Stimulated activated effector memory CD8-positive, alpha-beta T cell treated with anti-CD3 and anti-CD28 coated beads, Interleukin-12 subunit alpha, Interleukin-12 subunit beta, amount 100 ng/mL, for 72 hours (primary cell): ENCODE measurements around the gene NLGN1.

ENCODE experiments used
- ATAC-seq: fragments of 150-1000 bp; cut with Tn5 transposase; 2 replicates; pipeline ENCODE4 v1.10.0; 2021
- DNase-seq, 2 donors: peaks; one replicate each; pipeline ENCODE4 v3.0.0; 2021 to 2022; ENCODE audit warnings: low spot score in 2 of 2
- H3K27ac Mint-ChIP-seq: one replicate; pipeline ENCODE4 v1.8.0; 2022; ENCODE audit warnings: mild to moderate bottlenecking, mixed read lengths
- H3K36me3 Mint-ChIP-seq: one replicate; pipeline ENCODE4 v1.8.0; 2022; ENCODE audit warnings: mild to moderate bottlenecking, mixed read lengths
- H3K4me1 Mint-ChIP-seq: one replicate; pipeline ENCODE4 v1.8.0; 2022; ENCODE audit warnings: mixed read lengths
- H3K4me3 Mint-ChIP-seq: one replicate; pipeline ENCODE4 v1.8.0; 2022; ENCODE audit warnings: mild to moderate bottlenecking, mixed read lengths
- H3K9me3 Mint-ChIP-seq: one replicate; pipeline ENCODE4 v1.8.0; 2022; ENCODE audit warnings: mixed read lengths

NLGN1 gene

DNA sequence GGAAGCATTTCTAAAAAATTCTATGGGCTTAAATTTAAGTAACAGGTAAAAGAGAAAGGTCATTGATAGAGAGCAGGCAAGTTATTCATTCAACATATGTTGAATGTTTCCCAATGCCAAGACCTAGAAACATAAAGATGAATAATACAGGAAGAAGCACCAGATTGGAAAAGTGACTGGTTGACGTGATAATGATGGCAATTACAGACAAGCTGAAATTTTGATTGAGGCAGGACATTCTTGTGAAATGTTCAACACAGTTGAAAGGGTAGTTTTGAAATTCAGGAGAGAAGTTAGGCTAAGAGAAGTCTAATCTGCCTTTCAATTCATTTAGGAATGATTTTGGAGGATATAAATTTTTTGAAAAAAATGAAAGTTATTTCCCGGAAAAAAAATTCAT is 925.2 kb downstream of the NLGN1 start:
- no peaks in the 10 kb centered on the region for H3K36me3 Mint-ChIP-seq
- H3K9me3 Mint-ChIP-seq = peaks cover 22% of the 10 kb centered on the region
- H3K4me3 Mint-ChIP-seq = no peak overlapping the region
- ATAC-seq (no peak), DNase-seq (no peak)
- H3K4me1 Mint-ChIP-seq = no peaks in the 10 kb centered on the region
- no peak overlapping the region for H3K27ac Mint-ChIP-seq

DNA sequence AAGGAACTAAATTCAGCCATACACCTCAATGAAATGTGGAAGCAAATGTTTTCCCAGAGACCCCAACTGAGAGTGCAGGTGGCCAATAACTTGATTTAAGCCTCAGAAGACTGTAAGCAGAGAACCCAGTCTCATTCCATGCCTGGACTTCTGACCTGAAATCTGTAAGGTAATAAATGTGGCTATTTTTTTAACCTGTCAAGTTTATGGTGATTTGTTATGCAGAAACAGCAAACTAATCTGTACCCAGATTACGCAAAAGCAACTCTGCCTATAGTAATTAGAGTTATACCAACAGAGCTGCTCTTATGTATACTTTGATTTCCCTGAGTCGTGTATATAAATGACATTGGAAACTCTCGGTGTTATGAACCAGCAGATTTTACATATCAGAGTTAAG is 927.6 kb downstream of the NLGN1 start:
- H3K4me3 Mint-ChIP-seq = no peak overlapping the region

DNA sequence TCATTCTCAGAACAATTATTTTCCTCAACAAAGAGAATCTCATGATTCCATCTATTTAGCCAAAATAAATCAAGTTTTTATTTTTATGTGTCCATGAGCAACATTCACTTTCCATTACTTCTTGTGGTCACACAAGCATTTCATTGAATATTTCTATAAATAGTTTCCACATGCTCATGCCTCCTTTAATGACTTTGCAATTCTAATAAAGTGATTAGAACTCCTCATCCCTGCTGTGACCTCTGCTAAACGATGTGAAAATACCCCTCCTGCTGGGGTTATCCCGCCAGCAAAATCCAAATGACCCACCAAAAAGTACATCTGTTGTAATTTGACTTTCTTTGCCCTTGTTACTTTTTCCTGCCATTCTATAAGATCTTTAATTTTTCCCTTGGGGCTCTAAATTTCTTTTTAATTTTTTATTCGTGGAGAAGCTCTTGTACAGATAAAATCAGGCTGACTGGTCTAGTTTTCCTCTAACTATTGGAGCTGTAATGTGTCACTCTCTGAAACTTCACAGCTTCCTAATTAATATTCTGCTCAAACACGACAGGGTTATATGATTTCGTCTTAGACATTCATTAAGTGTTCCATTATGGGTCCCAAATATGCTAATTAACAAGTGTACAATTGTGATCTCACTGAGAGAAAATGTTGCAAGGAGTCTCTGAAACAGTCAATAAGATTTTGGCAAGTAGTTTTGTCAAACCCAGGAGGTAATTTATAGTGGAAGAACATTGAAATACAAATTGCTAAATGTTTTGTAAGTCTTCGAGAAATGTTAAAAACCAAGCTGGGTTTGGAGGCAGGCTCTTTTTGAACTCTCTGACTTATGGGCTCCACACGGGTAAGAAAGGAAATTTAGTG is 928.5 kb downstream of the NLGN1 start:
- H3K9me3 Mint-ChIP-seq = peaks cover 22% of the 10 kb centered on the region
- no peaks in the 10 kb centered on the region for H3K36me3 Mint-ChIP-seq
- DNase-seq (no peak), ATAC-seq (no peak)
- no peak overlapping the region for H3K27ac Mint-ChIP-seq
- H3K4me3 Mint-ChIP-seq = no peak overlapping the region
- no peaks in the 10 kb centered on the region for H3K4me1 Mint-ChIP-seq

More for the DNA sequence above, 927.6 kb downstream of the NLGN1 start:
- no peak for DNase-seq
- Mint-ChIP-seq H3K4me1 (no peaks in the 10 kb centered on the region), H3K36me3 (no peaks in the 10 kb centered on the region), H3K9me3 (peaks cover 20% of the 10 kb centered on the region), H3K27ac (no peak overlapping the region)
- no peak for ATAC-seq

DNA sequence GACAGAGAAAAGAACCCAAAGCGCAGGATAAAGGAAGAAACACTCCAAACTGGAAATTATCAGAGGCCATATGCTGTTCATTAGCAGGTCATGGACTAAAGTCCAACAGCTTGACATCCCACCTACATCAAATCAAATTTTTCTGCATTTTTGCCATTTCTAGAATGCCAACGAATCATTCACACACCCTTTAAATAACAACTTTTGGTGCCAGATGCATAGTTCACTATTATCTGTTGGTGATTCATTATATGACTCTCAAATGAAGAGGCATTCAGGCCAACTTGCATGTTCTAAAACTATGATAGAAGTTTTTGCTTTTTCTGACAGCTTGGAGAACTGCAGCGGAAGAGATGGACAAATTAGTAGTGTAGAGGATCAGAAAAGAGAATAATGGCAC is 931.8 kb downstream of the NLGN1 start:
- Mint-ChIP-seq H3K4me3 (no peak overlapping the region), H3K27ac (no peak overlapping the region), H3K9me3 (peaks cover 15% of the 10 kb centered on the region), H3K36me3 (no peaks in the 10 kb centered on the region), H3K4me1 (no peaks in the 10 kb centered on the region)
- DNase-seq (no peak), ATAC-seq (no peak)

DNA sequence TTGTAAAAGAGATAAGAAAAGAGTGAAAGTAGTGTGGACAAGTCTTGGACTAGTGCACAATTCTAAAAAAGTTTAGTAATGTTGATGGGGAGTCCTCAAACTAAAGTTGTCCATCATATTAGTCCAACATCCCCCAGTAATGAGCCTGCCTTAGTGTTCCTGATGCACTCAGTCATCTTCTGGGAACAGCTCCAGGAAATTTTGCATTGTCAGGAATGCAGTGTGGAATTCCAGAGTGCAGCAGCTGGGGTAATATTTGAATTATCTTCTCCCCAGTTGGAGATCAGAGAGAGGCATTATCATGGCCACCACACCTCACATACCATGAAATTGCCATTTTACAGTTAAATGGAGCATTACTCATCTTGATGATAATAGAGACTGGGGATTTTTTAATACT is 932.8 kb downstream of the NLGN1 start:
- peaks cover 13% of the 10 kb centered on the region for H3K9me3 Mint-ChIP-seq
- no peak overlapping the region for H3K4me3 Mint-ChIP-seq
- DNase-seq (no peak), ATAC-seq (no peak)
- H3K27ac Mint-ChIP-seq = no peak overlapping the region
- no peaks in the 10 kb centered on the region for H3K36me3 Mint-ChIP-seq
- no peaks in the 10 kb centered on the region for H3K4me1 Mint-ChIP-seq

DNA sequence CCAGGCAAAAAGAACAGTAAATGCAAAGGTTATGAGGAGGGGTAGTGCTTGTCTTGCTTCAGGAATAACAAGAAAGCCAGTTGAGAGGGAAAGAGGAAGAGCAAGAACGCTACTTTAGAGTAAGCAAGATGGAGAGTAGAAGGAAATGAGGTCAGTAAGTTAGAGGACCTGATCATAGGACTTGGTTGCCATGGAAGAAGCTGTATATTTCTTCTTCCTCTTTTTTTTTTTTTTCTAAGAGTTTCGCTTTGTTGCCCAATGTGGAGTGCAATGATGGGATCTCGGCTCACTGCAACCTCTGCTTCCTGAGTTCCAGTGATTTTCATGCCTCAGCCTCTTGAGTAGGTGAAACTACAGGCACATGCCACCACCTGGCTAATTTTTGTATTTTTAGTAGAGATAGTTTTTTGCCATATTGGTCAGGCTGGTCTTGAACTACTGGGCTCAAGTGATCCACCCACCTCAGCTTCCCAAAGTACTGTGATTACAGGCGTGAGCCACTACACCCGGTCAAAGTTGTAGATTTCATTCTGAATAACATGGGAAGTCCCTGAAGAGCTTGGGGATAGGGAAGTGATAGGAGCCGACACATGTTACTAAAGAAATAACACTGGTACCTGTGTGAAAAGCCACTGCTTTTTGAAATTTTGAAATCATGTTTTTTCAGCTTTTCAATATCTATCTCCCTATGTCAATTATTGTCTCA is 933.7 kb downstream of the NLGN1 start:
- no peak for ATAC-seq
- no peak for DNase-seq
- H3K27ac Mint-ChIP-seq = no peak overlapping the region
- H3K36me3 Mint-ChIP-seq = no peaks in the 10 kb centered on the region
- peaks cover 13% of the 10 kb centered on the region for H3K9me3 Mint-ChIP-seq
- H3K4me3 Mint-ChIP-seq = no peak overlapping the region
- H3K4me1 Mint-ChIP-seq = no peaks in the 10 kb centered on the region

DNA sequence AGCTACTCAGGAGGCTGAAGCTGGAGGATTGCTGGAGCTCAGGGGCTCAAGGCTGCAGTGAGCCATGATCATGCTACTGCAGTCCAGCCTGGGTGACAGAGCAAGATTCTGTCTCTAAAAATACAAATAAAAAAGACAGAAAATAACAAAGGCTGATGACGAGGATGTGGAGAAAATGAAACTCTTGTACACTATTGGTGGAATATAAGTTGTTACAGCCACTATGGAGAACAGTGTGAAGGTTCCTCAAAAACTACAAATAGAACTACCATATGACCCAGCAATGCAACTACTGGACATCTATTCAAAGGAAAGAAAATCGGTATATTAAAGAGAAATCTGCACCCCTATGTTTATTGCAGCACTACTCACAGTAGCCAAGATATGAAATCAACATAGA is 934.8 kb downstream of the NLGN1 start:
- H3K4me3 Mint-ChIP-seq = no peak overlapping the region
- ATAC-seq (no peak), DNase-seq (no peak)
- H3K9me3 Mint-ChIP-seq = peaks cover 18% of the 10 kb centered on the region
- no peaks in the 10 kb centered on the region for H3K36me3 Mint-ChIP-seq
- H3K4me1 Mint-ChIP-seq = no peaks in the 10 kb centered on the region
- H3K27ac Mint-ChIP-seq = no peak overlapping the region

GRCh38 chr3:174333640-174334039 is 936.1 kb downstream of the NLGN1 start:
- Mint-ChIP-seq H3K27ac (no peak overlapping the region), H3K9me3 (peaks cover 26% of the 10 kb centered on the region), H3K4me3 (no peak overlapping the region), H3K36me3 (no peaks in the 10 kb centered on the region), H3K4me1 (no peaks in the 10 kb centered on the region)
- ATAC-seq (no peak), DNase-seq (no peak)

DNA sequence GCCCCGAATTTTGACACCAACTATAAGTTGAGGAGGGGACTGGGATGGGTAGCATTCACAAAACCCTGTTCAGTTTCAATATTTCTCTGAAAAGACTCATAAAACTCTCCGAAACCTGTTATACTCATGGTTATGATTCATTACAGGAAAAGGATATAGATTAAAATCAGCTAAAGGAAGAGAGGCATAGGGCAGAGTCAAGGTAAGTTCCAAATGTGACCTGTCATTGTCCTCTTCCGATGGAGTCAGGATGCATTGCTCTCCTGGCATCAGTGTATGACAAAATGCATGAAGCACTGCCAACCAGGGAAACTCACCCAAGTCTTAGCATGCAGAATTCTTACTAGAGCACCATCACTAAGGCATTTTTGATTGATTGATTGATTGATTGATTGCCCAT is 936.6 kb downstream of the NLGN1 start:
- no peak for ATAC-seq
- H3K36me3 Mint-ChIP-seq = no peaks in the 10 kb centered on the region

GRCh38 chr3:174335324-174335723 is 937.8 kb downstream of the NLGN1 start:
- no peak overlapping the region for H3K27ac Mint-ChIP-seq
- DNase-seq (no peak), ATAC-seq (no peak)
- H3K9me3 Mint-ChIP-seq = peaks cover 21% of the 10 kb centered on the region
- H3K36me3 Mint-ChIP-seq = no peaks in the 10 kb centered on the region
- H3K4me1 Mint-ChIP-seq = no peaks in the 10 kb centered on the region
- no peak overlapping the region for H3K4me3 Mint-ChIP-seq

More for the DNA sequence above, 936.6 kb downstream of the NLGN1 start:
- Mint-ChIP-seq H3K9me3 (peaks cover 24% of the 10 kb centered on the region), H3K27ac (no peak overlapping the region), H3K4me1 (no peaks in the 10 kb centered on the region), H3K4me3 (no peak overlapping the region)
- DNase-seq = no peak

DNA sequence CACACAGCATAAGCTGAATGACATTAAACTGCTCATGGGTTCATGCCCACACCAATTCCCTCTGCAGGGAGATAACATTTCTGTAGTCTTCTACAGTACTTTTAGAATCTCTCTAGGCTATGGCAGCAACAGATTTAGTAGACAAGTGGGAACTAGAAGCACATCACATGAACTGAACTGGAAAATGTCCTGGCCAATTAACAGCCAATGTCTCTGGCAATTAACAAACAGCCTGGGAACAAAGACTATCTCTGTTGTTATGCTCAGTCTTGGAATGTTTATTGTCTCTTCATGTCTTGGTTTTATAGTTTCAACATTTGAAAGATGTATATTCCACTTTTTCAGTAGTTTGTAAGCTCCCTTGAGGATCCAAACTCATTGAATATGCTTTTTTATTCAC is 938.4 kb downstream of the NLGN1 start:
- peaks cover 19% of the 10 kb centered on the region for H3K9me3 Mint-ChIP-seq
- no peak overlapping the region for H3K27ac Mint-ChIP-seq
- no peaks in the 10 kb centered on the region for H3K4me1 Mint-ChIP-seq
- H3K36me3 Mint-ChIP-seq = no peaks in the 10 kb centered on the region
- H3K4me3 Mint-ChIP-seq = no peak overlapping the region
- ATAC-seq (no peak), DNase-seq (no peak)
